Measurements from ENCODE around the gene CPNE5. TPM values are rescaled to one million over a fixed set of nuclear protein-coding genes. Genes with fewer than 3 reads are reported as not detected.

The CPNE5 gene
- total RNA-seq, 2 donors from 2014 or later, result 3.9 to 64.5 TPM

DNA sequence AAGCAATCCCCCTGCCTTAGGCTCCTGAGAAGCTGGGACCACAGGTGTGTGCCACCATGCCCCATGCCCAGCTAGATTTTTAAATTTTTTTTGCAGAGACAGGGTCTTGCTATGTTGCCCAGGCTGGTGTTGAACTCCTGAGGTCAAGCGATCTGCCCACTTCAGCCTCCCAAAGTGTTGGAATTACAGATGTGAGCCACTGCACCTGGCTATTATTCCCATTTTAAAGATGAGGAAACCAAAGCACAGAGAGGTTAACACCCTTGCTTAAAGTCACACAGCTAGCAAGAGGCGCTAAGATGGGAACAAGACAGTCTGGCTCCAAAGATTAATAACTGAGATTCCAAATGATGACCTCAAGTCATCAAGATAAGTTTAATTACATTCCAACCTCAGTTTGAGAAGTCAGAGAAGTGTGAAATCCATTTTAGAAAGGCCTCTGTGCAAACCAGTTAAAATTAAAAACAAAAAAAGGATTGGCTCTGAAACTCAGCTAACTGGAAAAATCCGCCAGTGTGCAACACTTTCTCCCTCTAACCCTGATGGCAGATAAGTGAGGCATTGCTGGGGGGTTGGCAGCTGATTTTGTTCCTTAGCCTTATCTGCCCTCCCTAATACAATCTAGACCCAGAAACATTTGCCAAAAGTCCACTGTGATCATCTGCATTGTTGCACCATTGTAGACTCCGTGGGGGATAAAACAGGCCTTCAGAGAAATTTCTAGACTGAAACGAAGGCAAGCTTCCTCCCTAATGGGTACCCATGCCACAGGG is 55.5 kb downstream of the CPNE5 start:
- TF ChIP-seq, protein P1, sequence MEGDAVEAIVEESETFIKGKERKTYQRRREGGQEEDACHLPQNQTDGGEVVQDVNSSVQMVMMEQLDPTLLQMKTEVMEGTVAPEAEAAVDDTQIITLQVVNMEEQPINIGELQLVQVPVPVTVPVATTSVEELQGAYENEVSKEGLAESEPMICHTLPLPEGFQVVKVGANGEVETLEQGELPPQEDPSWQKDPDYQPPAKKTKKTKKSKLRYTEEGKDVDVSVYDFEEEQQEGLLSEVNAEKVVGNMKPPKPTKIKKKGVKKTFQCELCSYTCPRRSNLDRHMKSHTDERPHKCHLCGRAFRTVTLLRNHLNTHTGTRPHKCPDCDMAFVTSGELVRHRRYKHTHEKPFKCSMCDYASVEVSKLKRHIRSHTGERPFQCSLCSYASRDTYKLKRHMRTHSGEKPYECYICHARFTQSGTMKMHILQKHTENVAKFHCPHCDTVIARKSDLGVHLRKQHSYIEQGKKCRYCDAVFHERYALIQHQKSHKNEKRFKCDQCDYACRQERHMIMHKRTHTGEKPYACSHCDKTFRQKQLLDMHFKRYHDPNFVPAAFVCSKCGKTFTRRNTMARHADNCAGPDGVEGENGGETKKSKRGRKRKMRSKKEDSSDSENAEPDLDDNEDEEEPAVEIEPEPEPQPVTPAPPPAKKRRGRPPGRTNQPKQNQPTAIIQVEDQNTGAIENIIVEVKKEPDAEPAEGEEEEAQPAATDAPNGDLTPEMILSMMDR (IDR thresholded peaks at IDR 0.05), result no peak
- TF ChIP-seq POLR2AphosphoS5 (IDR thresholded peaks at IDR 0.05) (no peak), POLR2A (IDR thresholded peaks at IDR 0.05) (no peak)
- no peak for DNase-seq (ENCODE audit: low spot score)
- Histone ChIP-seq H3K27me3 (replicated peaks; ENCODE audit: insufficient read depth) (no peaks in the 10 kb centered on the region), H3K4me3 (no peak overlapping the region), H3K4me1 (replicated peaks) (no peaks in the 10 kb centered on the region), H3K36me3 (no peaks in the 10 kb centered on the region), H3K27ac (no peak overlapping the region), H3K9me3 (no peaks in the 10 kb centered on the region)
- intact Hi-C loops (cut with DNase I), result no loop called here
- WGBS, result 54% methylated on average over 5 of the region's 5 CpGs

DNA sequence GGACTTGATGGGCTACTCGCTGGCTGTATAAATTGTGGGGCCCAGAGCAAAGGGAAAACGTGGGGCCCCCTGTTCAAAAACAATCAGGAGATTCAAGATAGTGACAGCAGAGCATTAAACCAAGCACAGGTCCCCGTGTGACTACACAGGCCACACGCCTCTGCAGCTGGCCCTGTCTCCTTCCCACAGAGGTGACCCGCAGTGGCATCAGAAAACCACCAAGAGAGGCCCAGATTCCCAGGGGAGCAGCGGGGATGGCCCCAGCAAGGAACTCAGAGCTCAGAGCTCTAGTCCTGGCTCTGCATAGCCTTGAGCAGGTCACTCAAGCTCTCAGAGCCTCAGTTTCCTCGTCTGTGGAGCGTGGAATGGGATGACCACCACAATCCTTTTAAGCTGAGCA is 57.6 kb downstream of the CPNE5 start:
- Histone ChIP-seq H3K36me3 (no peaks in the 10 kb centered on the region), H3K9me3 (no peaks in the 10 kb centered on the region), H3K27me3 (replicated peaks; ENCODE audit: insufficient read depth) (no peaks in the 10 kb centered on the region), H3K27ac (no peak overlapping the region), H3K4me3 (no peak overlapping the region), H3K4me1 (replicated peaks) (no peaks in the 10 kb centered on the region)
- intact Hi-C loops (cut with DNase I), result no loop called here
- TF ChIP-seq POLR2A (IDR thresholded peaks at IDR 0.05) (no peak), POLR2AphosphoS5 (IDR thresholded peaks at IDR 0.05) (no peak)
- TF ChIP-seq, protein P1 (IDR thresholded peaks at IDR 0.05), result no peak
- WGBS, result 91% methylated on average over 8 of the region's 8 CpGs
- no peak for DNase-seq (ENCODE audit: low spot score)

DNA sequence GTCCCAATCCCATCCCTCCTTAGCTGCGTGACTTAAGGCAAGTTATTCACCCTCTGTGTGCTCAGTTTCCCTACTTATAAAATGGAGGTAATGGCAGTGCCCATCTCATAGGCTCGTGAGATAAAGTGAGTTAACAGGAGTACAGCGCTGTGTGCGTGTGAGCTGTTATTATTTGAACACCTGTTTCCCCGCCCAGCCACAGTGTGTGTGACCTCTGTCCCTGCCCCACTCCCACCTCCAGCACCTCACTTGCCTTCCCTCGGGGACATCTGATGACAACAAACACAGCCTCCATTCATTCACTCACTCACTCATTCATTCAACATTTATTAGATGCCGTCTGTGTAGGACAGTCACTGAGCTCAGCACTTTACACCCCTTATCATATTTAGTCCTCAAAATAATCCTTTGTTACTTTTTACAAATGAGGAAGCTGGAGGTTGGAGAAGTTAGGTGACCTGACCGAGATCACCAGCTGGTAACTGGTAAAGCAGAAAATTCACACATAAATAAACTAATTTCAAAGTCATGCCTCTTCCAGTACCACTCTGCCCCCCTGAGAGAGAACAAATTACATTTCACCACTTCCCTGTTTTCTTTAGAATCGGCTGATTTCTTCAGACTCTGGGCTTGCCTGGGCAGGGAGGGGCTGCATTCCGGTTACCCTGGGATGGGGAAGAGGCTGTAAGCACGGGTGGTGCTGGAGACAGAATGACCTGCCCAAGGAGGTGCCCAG is 58.6 kb downstream of the CPNE5 start:
- intact Hi-C loops (cut with DNase I), result no loop called here
- Histone ChIP-seq H3K36me3 (no peaks in the 10 kb centered on the region), H3K4me1 (replicated peaks) (no peaks in the 10 kb centered on the region), H3K9me3 (no peaks in the 10 kb centered on the region), H3K4me3 (no peak overlapping the region), H3K27me3 (replicated peaks; ENCODE audit: insufficient read depth) (no peaks in the 10 kb centered on the region), H3K27ac (no peak overlapping the region)
- TF ChIP-seq, protein P1 (IDR thresholded peaks at IDR 0.05), result no peak
- TF ChIP-seq POLR2A (IDR thresholded peaks at IDR 0.05) (no peak), POLR2AphosphoS5 (IDR thresholded peaks at IDR 0.05) (no peak)
- no peak for DNase-seq (ENCODE audit: low spot score)
- WGBS, result 58% methylated on average over 11 of the region's 11 CpGs

DNA sequence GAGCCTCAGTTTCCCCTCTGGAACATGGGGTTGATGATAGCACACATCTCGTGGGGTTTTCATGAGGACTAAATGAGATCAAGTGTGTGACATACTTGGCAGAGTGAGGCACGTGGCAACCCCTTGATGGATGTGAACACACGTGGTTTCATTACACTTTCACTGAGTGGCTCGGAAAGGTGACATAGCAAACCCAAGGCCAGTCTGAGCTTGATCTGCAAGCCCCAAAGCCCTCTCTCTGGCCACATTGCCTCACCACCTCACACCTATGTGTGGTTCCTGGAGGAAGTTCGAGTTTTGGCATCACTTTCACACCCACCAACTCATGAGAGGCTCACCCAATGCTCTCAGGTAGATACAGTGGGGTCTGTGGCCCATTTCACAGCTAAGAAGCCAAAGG is 60.0 kb downstream of the CPNE5 start:
- Histone ChIP-seq H3K27ac (no peak overlapping the region), H3K4me1 (replicated peaks) (no peaks in the 10 kb centered on the region), H3K27me3 (replicated peaks; ENCODE audit: insufficient read depth) (no peaks in the 10 kb centered on the region), H3K36me3 (no peaks in the 10 kb centered on the region), H3K4me3 (no peak overlapping the region), H3K9me3 (no peaks in the 10 kb centered on the region)
- no peak for DNase-seq (ENCODE audit: low spot score)
- WGBS, result 72% methylated on average over 5 of the region's 5 CpGs
- TF ChIP-seq POLR2AphosphoS5 (IDR thresholded peaks at IDR 0.05) (no peak), POLR2A (IDR thresholded peaks at IDR 0.05) (no peak)
- TF ChIP-seq, protein P1 (IDR thresholded peaks at IDR 0.05), result no peak
- intact Hi-C loops (cut with DNase I), result no loop called here

Data from prostate gland (tissue), 2 donors.